Hematopoietic multipotent progenitor cell treated with erythropoietin and hydrocortisone succinate and interleukin-3 and kit ligand, for 15 days (in vitro differentiated cells): ENCODE data around the gene CRPPA.
A peak's percentile ranks its signal among the peaks of the same experiment; 100 is the strongest.
"Not testable (repeated sequence)": the region's sequence is repeated elsewhere in the genome, so short reads cannot be mapped to it uniquely, and the experiment has no call there.

Experiments
- DNase-seq: peaks from one replicate; pipeline ENCODE4 v3.0.0-alpha.2; 2015; ENCODE audit warnings: low spot score

Gene CRPPA

DNA sequence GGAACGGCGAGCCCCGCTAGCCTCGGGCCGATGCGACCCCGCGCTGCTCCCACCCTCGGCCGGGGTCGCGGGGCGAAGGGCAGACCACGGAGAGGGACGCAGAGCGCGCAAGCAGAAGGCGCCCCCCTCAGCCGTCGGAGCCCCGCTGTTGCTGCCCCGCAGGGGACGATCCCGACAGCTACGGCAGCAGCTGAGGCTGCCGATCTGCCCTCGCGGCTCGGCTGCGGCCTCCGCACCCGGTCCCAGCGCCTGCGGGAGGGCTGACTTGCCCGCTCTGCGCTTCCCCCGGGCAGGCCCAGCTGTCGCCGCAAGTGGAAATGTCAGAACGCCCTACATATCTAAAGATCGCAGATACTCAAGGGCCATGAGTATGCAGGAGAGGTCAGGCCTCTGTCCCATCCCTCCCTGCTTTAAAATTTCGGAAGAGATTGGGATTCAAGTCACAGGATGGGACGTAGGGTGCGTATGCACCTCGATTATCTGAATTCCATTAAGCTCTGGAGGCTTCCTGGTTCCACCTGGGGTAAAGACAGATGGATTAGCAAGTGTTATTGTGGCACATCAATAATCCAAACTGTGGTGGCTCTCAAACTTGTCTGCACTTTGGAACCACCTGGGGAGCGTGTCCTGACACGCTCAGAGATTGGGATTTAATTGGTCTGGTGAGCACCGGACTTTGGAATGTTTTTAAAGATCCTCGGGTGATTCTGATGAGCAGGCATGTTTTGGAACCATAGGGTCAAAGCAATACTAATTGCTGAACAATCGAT lies at the start of gene CRPPA:
Gene CRPPA (minus strand): TSS at position 206 of the 770 bp plus-strand sequence. CDS start 216 bp downstream, outside the sequence.
- DNase-seq = peak; percentile 30

DNA sequence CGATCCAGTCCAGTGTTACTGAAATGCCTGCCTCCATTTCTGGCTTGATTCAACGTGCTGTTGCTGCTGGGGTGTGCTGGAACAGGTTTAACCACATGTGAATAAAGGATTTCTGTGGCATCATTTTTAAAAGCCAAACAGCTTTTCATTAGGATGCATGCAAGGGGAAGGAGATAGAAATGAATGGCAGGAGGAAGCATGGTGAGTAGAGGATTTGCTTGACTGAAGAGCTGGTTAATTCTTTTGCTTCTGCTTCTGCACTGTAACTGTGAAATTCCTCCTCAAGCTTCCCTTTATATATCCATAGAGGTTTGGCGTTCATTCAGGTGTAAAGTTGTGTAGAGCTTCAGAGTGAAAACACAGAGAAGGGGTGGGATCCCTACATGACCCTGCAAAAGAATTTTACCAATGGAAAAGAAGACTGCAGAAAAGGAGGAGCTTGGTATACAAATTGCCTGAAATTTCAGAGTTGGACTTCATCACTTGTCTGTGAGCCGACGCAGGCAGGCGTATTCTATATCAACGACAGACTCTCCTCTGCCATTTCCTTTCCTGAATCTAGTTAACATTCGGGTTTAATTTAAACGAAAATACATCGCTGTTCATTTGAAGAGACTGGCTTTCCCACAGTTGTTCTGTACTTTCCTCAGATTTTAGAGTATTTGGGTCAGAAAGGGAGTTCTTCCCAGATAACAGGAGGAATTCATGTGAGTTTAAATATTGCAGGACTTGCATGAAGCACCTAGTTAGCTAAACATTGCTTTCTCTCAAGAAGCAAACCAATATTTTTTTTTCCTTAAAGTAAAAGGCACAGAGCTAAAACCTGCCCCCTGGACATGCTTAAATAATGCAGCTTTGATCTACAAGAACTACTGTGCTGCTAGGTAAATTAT lies 44.4 kb upstream of the CRPPA start, which contains the start of gene SOSTDC1:
Gene SOSTDC1 (minus strand): TSS at position 270 of the 893 bp plus-strand sequence. CDS start 70 bp downstream, at position 200.
- DNase-seq = no peak

DNA sequence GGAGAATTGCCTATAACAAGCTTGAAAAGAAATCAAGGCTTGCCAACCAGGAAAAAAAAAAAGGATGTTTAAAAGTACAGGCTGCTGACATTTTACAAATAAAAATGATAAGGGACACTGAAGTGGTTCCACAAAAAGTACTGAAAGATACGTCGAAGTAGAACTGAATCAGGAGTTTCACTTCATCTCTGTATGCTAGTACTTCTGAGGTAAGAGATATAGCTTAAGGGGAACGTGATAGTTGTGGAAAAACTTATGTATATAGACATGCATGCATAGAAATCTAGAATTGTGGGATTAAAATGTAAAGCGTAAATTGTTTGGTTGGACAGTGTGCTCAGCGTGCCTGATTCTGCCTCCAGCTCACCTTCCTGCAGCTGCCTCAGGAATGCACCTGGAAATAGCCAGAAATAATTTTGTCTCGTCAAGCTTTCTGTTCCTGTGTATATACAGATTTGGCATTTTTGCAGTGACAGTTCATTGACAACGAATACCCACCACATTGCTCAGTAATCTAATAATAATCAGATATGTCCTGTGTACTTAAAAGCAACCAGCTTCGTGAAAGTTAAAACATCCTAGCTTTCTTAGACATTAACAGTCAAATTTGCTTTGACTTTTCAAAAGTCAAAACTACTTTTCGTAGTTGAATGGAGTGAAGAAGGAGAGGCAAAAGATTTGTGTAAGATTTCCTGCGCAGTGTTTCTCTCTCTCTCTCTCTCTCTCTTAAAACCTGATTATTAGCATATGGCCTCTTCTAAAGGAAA lies 42.8 kb upstream of the CRPPA start:
- DNase-seq = no peak

DNA sequence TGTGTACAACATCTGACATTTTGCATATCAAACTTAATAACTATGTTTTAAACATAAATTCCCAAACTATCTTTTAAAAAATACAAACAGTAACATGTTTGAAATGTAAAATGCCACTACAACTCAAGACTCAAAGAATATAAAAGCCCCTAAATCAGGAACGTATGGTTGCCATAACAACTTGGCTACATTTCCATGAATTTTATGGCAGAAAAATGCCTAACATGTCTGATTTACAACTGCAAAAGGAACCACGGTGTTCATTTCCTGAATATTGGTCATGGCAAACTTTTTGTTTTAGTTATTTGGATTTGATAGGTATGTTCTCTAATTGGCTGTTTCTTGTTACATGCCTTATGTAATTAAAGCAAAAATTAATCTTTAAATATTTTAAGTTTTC lies 42.2 kb upstream of the CRPPA start:
- no peak for DNase-seq

DNA sequence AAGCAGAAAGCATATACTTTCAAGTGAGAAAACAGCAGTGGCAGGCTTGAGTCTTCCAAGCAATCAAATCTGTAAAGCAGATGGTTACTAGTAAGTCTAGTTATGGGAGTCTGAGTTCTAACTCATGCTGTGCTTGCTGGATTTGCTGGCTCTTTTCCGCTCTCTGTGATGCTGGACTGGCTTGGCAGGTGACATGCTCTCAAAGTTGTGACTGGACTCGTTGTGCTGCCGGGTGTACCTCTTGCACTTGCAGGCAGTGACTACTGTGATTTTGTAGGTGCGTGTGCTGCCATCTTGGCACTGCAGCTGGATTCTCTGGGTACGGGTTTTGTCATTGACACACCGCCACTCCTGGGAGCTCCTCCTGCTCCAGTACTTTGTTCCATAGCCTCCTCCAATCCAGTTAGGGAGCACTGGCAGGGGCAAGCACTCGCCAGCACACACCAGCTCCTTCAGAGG lies 41.1 kb upstream of the CRPPA start:
- DNase-seq = no peak

DNA sequence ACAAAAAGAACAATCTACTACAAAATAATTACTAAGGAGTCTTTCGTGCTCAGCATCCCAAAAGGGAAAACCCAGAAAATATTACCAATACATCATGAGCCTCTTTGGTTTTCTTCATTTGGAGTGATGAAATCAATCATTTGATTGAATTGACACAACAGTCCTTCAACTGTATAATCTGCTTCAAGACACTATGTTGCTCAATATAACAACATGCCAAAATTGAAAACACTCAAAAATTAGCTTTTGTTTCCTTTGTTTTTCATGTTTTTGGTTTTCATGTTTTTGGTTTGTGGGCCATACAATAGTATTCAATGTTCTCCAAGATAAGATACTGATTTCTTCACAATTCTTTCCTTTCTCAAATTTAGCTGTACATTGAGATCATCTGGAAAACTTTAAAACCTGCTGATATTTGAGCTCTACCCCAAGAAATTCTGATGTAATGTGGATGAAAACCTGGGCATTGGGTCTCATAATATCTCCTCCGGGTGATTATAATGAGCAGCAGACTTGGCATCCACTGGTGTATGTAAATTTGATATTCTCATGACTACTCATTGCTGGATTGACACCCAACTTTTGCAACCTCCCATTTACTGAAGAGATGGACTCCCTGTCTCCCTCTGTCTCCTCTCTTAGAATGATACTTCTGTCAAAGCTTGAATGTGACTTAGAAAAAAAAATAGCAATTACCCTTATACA lies 39.6 kb upstream of the CRPPA start:
- no peak for DNase-seq

DNA sequence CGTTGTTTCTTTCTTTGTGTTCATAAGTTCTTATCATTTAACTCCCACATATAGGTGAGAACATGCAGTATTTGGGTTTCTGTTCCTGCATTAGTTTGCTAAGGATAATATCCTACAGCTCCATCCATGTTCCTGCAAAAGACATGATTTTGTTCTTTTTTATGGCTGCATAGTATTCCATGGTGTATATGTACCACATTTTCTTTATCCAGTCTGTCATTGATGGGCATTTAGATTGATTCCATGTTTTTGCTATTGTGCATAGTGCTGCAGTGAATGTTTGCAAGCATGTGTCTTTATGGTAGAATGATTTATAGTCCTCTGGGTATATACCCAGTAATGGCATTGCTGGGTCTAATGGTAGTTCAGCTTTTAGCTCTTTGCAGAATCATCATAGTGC lies 35.0 kb upstream of the CRPPA start:
- not testable (repeated sequence) for DNase-seq

DNA sequence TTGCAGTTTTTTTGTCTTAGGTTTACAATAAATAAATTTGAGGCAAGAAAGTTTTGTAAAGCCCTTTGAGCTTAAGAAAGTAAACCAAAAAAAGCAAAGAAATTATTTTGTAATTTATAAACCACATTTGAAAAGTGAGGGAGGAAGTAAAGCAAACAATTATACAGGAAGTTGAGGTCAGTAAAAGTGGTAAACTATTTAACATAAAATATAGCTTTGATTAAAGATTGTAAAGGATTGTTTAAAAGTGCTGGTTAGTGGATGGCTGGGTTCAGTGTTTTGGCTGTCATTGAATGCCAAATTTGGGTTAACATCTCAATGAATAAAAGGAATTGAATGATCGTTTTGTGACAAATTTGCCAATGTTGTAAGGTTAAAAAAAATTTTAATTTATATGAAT lies 34.3 kb upstream of the CRPPA start:
- no peak for DNase-seq

DNA sequence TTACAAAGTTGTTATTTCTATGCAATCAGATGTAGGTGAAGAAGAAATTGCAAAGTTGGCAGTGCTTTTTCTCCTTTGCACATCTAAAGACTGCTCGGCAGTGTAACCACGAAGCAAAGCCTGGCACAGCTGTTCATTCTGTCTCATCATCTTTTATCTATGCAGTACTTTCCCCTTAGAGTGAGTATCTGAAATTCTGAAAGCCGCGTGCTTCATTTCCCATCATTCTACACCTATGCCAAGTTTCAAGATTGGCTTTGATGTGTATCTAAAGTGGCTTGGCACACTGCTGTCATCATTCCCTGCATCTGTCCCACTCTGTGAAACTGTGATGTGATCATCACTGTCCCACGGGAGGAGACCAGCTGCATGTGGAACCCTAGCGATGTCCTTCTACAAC lies 29.0 kb upstream of the CRPPA start:
- no peak for DNase-seq

DNA sequence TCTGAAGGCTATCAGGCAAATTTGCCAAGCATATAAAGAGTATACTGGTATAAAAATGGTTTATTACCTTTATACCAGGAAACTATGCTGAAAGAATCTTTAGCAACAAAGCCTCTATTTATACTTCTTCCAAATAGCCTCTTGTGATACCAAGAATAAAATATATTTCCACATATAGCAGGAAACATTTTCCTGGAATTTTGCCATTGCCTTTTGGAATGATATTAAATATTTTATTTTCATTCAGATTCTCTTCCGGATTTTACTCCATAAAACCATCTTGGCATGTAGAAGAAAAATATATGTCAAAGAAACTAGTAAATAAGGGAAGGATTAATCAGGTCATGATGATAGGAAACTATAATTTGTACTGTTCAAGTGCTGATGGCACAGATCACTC lies 26.5 kb upstream of the CRPPA start:
- no peak for DNase-seq

DNA sequence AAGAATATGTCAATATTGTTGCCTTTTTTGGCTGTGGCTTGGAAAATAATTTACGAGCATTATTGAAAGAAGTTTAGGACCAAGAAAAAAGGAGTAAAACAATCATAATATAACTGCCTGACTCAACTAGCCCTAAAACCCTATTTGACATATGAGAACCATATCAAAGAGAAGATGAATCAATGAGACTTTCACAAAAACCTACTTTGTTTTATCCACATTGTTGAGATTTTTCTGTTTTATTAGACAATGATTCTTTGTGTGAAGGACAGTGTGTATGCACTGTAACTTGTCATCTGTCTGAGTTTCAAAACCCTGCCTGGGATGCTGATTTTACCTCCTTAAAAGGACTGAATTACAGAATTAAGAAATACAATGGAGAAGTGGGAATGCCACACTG lies 25.2 kb upstream of the CRPPA start:
- no peak for DNase-seq

DNA sequence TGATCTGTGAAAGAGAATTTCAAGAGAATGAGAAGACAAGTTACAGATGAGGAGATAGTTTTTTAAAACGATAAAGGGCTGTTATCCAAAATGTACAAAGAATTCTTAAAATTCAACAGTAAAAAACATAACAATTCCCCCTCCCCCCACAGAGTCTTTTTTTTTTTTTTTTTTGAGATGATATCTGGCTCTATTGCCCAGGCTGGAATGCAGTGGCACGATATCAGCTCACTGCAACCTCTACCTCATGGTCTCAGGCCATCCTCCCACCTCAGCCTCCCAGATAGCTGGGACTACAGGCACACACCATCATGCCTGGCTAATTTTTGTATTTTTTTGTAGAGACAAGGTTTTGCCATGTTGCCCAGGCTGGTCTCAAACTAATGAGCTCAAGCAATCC lies 22.5 kb upstream of the CRPPA start:
- DNase-seq = not testable (repeated sequence)

DNA sequence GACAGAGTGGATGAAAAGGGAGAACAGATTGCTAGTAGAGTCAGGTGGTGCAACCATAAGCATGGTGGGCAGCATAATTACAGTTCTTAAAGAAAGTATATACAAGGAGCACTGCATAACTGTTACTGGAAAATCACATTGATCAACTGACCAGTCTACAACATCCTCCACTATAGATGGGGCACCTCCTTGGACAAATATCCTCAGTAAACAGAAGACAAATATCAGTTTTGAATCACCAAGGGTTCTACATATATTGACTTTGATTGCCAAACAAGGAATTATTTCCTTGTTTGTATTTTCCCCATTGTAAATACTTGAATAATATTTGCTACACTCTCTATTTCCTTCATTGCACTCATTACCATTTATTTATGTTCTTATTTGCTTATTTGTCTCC lies 17.6 kb upstream of the CRPPA start:
- DNase-seq = no peak

DNA sequence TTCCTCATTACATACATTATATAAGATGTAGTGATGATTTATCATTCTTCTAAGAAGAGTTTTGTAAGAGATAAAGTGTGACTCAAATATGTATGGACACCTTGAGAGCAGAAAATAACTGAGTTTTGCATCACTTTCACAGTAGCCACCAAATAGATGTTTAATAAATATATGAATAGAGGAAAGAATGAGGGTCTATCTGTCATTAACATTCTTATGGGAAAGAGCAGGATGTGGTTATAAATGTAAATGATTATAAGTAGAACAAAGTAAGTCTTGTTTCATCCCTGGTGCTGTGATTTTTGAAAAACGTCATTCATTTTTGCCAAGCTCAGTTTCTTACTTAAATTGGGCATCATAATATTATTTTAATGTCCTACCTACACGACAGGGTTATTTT lies 15.0 kb upstream of the CRPPA start:
- DNase-seq = no peak

DNA sequence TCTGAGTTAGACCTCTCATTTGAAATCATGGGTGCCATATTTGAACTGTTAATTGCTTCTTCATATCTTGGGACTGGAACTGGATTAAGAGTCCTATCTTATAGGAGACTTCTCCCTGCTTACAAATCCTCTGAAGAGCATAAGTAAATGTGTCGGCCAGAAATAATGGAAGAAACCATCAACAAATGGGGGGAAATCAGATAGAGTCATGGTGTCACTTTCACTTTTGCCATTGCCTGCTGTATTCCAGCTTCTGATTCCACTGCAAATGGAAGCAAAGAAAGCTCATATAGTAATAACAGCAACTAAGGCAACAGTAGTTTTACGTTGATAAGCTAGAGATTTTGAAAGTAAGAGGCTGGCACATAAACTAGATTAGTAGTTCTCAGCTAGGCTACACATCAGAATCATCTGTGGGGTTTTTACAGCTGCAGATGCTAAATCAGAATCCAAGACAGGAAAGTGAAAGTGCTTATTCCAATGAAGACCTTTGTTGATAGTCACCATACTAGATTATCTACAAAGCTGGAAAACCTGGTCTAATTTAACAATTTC lies 12.3 kb upstream of the CRPPA start:
- no peak for DNase-seq

DNA sequence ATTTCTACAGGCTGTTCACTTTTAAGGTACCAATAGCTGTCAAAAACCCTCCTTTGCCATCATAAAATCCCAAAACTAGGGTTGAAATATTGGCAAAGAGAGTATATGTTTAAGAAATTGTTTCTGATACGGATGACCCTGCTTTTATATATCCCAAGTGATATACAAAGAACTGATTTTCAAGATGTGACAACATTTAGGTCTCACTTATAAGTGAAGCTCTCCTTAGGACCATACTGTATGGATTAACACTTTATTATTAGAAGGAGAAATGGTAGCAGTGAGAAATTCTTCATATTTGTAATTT lies 11.0 kb upstream of the CRPPA start:
- DNase-seq = no peak

DNA sequence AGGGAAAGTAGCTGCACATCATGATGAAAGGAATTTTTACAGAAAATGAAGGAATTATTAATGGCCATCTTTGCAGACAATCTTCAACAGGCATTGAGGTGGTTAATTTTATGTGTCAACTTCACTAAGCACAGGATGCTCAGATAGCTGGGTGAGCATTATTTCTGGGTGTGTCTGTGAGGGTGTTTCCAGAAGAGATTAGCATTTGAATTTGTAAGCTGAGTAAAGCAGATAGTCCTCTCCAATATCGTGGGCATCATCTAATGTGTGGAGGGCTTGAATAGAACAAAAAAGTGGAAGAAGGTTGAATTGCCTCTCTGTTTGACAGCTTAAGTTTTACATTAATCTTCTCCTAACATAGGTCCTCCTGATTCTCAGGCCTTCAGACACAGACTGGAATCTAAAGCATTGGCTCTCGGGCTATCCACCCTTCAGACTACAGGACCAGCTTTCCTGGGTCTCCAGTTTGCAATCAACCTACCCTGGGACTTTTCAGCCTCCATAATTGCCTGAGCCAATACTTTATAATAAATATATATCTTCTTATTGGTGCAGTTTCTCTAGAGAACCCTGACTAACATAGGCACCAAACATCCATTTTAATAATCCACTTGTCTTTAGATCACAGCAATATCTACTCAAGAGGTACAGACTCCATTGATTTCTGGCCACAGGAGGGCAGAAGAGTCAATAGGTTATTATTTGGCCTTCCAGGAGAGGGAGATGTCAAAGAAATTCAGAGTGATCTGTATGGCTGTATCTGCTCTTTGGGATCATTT lies 10.5 kb upstream of the CRPPA start:
- DNase-seq = peak; percentile 12

DNA sequence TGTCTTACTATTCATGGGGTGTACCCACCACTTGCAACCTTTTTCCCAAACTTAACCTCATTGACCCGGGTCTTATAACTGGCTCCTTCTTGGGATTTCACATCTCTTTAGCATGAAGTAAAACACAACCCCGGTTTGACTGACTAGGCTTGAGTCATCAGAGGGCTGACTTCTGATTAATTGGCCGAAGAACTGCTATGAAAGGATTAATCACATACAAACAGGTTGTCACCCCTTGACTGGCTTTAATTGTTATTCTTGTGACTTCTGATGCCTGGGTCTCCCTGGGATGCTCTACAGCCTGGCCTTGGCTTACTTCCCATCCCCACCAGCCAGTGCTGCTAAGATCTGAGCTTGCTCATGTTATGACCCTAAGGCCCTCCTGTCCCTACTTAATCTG lies 8.8 kb upstream of the CRPPA start:
- no peak for DNase-seq

DNA sequence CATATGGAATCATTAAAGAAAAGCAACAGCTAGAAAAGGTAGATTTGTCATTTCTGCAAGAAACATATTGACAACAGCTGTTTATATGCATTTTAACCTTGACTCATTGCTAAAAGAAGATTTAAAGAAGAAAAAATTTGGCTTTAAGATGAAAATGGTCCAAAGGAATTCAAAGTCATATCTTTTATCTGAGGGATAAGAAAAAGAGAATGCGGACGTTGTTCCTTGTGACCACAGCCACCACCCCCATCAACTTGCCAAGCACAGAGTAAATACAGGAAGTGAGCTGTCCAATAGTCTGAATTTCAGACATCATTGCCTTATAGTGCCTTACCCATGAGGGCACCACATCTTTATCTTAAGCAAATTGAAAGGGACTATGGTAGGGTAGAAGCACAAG lies 7.3 kb upstream of the CRPPA start:
- no peak for DNase-seq

DNA sequence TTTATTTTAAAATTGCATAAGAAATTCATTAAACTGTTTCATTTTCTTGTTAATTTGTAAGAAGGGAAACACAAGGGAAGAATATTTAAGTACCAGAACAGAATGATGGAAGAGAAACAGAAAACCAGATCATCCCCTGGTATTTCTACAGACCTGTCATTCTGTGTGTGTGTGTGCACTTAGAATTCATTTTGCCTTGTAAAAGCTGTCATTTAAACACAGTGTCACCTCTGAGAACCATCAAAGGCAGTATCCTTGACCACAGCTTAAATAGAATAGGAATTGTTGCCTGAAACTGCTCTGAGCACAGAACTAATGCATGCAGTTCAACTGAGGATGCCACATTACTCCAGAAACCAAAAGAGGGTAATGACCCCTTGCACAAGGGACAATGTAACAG lies 6.8 kb upstream of the CRPPA start:
- no peak for DNase-seq

DNA sequence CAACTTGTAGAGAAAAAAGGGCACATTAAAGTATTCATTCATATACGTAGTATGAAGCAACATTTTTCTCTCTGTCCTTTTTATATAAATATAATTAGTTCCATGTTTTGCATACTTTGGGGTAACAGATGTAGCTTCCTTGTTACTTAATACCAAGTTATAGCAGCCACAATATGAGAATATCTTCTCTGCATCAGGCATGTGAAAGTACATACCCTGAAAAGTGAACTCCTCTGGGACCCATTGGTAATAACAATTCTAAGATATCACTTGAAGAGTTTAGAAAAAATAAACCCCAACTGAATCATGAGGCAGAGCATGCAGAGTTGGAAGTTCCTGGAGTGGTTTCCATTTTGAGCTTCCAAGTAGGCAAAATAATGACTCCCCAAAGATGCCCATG lies 2.4 kb upstream of the CRPPA start:
- DNase-seq = no peak
